ENCODE measurements around the gene SCTR. TPM values are rescaled to one million over a fixed set of nuclear protein-coding genes. Genes with fewer than 3 reads are reported as not detected.

Gene SCTR
- total RNA-seq, 1 donor from 2014 or later: not detected

DNA sequence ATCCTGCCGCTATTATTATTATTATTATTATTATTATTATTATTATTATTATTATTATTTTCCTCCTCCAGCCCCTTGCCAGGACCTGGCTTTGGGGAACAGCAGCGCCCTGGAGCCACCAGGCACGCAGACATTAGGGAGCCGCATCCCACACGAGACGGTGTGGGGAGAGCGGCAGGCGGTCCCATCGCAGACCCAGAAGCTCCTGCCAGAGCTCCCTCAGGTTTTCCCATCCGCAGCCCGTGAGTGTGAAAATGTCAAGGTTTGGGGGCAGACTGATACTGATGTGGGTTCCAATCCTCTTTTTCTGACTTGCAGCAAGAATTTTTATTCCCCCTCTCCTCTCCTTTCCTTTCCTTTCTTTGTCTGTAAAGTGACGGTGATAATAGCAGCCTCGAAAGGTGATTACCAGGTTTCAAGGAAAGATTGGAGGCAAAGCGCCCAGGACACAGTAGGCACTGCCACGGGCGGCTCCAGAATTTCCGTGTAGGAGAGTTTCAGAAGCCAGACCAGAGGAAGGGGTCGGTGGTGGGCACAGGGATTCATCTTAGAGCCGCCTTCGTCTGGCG, 816 bp downstream of the SCTR start:
- intact Hi-C loops (cut with micrococcal nuclease): no loop called here

DNA sequence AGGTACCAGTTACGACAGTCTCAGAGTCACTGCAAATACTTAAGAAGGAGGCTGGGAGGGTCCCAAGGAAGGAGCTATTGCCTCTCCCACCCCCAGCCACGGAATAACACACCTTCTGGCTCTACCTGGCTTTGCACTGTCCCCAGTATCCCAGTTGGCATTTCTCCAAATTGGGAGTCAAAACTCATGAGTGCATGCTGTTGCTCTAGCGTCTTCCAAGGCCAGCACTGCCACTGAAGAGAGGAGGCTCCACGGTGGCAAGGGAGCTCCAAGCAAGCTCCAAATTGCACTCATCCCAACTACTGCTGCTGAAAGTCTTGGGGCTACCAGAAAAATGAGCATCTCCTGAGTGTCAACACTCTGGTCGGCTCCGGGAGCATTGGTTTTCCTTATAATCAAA, 1.6 kb downstream of the SCTR start:
- intact Hi-C loops (cut with micrococcal nuclease): no loop called here

- intact Hi-C loops (cut with micrococcal nuclease): no loop called here
These were observed 2.7 kb downstream of the SCTR start for GRCh38 chr2:119521433-119522050.

GRCh38 chr2:119520696-119521432, 3.4 kb downstream of the SCTR start:
- intact Hi-C loops (cut with micrococcal nuclease): no loop called here

- intact Hi-C loops (cut with micrococcal nuclease): no loop called here
These were observed 5.2 kb downstream of the SCTR start for GRCh38 chr2:119519057-119519408.

DNA sequence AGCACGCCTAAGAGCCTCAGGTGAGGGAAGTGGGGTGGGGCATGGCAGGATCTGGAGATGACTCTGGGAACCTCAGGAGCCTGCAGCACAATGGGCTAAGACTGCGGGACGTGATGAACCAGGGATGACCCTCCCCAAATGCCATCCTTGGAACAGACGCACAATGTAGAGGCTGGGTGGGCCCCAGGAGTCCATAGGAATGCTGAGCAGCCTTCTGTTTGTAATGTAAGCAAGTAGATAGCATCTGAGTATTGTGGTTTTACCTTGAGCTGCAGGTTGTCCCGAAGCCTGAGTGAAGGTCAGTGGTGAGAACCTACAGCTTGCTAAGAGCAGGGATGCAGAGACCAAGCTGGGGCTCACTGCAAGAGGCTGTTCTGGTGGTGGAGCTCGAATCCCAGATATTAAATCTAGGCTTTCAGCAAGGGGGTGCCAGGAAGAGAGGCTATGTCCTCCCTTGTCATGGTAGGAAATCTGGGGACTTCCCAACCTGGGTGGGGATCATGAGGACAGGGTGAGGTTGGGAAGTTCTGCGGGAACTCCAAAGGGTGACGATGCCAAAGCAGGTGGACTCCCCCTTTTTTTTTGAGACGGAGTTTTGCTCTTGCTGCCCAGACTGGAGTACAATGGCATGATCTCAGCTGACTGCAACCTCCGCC, 5.8 kb downstream of the SCTR start:
- intact Hi-C loops (cut with micrococcal nuclease): no loop called here

DNA sequence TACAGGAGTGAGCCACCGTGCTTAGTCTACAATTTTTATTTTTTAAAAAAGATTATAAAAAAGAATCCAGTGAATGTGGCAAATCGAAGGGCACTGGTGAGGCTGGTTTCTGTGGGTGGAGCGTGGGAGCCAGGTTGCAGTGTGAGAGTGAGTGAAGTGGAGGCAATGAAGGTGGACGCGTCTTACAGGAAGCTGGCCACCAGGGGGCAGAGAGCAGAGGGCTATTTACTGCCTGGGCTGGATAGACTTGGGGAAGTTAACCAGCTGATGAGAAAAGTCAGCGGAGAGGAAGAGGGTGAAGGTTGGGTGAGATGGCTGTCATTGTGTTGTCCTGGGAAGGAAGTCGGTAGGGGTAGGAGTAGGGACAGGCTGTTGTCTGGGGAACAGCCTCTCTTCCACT, 6.8 kb downstream of the SCTR start:
- intact Hi-C loops (cut with micrococcal nuclease): loop anchor here (1.0 to 2.0 kb wide), 2 partner anchors 143 to 659 kb away; no protein-coding TSS in a partner anchor

GRCh38 chr2:119516121-119516520, 8.2 kb downstream of the SCTR start:
- intact Hi-C loops (cut with micrococcal nuclease): loop anchor here (2.0 kb wide), 1 partner anchor 661 kb away; no protein-coding TSS in a partner anchor

DNA sequence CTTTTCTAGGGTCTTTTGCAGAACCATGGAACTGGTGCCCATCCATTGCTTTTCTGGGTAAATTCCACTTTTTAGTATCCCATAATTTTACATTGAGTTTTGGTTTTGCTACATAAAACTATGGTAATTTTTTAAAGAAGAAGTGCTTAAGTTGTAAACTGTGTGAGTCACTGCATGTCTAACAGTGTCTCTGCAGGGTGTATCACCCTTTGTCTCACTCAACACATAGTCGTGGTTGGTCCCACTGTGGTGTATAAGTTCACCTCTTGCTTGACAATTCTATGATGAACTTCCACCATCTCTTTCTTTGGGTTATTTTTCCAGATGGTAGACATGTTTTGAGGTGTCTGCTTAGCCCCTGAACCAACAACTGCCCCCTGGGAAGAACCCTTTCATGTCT, 10.5 kb downstream of the SCTR start:
- intact Hi-C loops (cut with micrococcal nuclease): no loop called here

DNA sequence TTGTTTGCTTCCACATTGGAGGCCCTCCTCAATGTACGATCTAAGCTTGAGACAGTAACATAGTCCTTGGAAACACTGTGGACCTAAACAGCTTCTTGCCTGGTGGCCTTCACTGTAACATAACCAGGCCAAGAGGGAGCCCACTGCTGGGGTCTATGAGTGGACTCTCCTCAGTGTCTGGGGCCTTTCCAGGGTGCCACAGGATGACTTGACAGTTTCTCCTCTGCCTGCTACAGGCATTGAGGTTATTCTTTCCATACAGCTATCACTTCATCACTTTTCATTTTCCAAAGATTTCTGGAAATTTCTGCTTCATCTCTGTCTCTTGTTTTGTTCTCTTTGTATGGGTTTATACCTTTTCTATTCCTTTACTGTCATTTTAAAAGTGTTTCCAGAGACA, 11.3 kb downstream of the SCTR start:
- intact Hi-C loops (cut with micrococcal nuclease): no loop called here

- intact Hi-C loops (cut with micrococcal nuclease): no loop called here
These were observed 12.3 kb downstream of the SCTR start for GRCh38 chr2:119511989-119512388.

GRCh38 chr2:119508756-119509155, 15.5 kb downstream of the SCTR start:
- intact Hi-C loops (cut with micrococcal nuclease): no loop called here

DNA sequence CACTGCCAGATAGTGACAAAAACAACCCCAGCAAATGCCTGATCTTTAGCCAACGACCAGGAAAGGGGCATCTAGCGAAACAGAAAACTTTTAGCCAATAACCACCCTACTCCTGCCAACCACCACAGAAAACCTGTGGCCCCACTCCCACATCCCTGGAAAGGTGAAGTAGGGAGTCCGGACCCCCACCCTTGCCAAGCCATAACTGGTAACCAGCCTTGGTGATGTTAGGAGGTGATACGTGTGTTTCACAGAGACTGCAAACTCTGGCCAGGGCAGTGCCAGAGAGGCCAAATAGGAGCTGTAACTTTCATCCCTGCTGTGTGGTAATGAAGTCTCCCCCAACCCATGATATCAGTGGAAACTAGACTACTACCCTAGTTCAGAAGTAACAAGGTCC, 27.6 kb downstream of the SCTR start:
- intact Hi-C loops (cut with micrococcal nuclease): no loop called here

GRCh38 chr2:119495948-119496347, 28.3 kb downstream of the SCTR start:
- intact Hi-C loops (cut with micrococcal nuclease): no loop called here

DNA sequence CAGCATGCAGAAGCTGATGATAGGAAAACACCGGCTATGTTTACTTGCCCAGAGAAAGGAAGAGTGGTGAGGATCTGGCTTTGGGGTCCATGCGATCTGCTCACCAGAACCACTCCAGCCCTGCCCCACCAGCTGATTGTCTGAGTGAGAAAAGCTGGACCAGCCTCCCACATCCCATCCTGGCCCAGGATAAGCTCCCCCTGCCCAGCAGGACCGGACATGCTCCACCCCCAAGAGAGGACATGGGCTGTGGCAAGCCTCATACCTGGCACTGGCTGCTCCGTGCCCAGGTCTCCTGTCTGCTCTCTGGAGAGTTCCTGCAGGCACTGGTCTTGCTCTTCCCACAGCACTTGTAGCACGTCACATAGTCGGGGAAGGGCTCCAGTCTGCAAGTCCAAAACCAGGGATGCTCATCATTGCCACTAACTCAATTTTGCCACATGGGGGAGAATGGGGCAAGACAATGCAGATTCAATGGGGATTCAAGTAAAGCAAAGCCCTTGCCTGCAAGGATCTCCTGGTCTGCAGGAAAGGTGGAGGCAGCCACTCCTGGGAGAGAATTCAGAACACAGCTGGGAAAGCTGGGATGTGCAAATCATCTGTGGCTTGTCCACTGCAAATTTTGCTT, 30.0 kb downstream of the SCTR start:
- intact Hi-C loops (cut with micrococcal nuclease): no loop called here

- intact Hi-C loops (cut with micrococcal nuclease): no loop called here
These were observed 32.3 kb downstream of the SCTR start for GRCh38 chr2:119491776-119492525.

DNA sequence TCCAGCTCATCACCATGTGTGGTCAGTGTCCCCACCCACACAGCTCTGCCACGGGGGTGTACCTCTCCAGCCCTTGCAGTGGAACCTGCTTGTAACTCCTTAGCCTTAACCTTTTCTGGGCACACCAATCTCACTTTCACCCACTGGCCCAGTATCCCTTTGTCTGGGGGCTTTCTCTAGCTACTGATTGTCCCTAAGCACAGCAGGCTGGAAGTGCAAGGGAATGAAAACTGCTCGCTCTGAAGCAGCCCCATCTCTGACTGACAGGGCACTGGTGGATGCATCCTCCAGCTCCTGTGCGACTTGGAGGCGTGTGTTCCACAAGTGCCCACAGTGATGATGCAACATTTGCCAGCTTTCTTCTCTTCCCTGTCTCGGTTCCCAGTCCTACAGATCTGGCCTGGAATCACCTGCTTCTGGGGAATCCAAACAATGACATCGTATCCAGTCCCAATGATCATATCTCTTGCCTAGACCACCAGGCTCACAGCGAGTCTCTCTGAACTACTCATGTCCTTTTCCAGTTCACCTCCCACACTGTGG, 33.6 kb downstream of the SCTR start:
- intact Hi-C loops (cut with micrococcal nuclease): no loop called here

- intact Hi-C loops (cut with micrococcal nuclease): no loop called here
These were observed 34.2 kb downstream of the SCTR start for GRCh38 chr2:119490106-119490505.

GRCh38 chr2:119489232-119489952, 34.9 kb downstream of the SCTR start:
- intact Hi-C loops (cut with micrococcal nuclease): no loop called here

All from T-helper 1 cell treated with Interleukin-12 subunit alpha and Interleukin-12 subunit beta and Interleukin-4 antibody, amounts not matched to agents 30 ng/mL and 1 ng/mL, for 36 hours (primary cell).